Kidney (tissue), 14 donors: ENCODE data around the gene TMEM178B. TPM values are rescaled to one million over a fixed set of nuclear protein-coding genes. Genes with fewer than 3 reads are reported as not detected.
"Not testable (repeated sequence)": the region's sequence is repeated elsewhere in the genome, so short reads cannot be mapped to it uniquely, and the experiment has no call there.

ENCODE experiments used
- DNase-seq, 5 donors: peaks; one replicate each; pipeline ENCODE4 v3.0.0-alpha.2; 2013 to 2020
- FAIRE-seq: peaks from 2 replicates; lab custom pipeline; 2012; peaks lifted over from hg19 to GRCh38; lab: Jason Lieb, UNC
- H3K27ac ChIP-seq, 2 donors: one replicate each; pipeline ENCODE4 v1.7.0; 2013; ENCODE audit warnings: low read depth in 2 of 2, low read length in 2 of 2, inconsistent platforms in 1 of 2
- H3K27me3 ChIP-seq: one replicate; pipeline ENCODE4 v1.7.1; 2013; ENCODE audit warnings: low read length, inconsistent platforms; ENCODE audit not compliant: control insufficient read depth, insufficient read depth
- H3K36me3 ChIP-seq, 3 donors: one replicate each; pipeline versions ENCODE4 v1.7.0 to v1.7.1; 2013; ENCODE audit warnings: low read length in 3 of 3, control low read depth in 1 of 3, inconsistent platforms in 1 of 3; ENCODE audit not compliant: insufficient read depth in 3 of 3, control insufficient read depth in 2 of 3
- H3K4me1 ChIP-seq, 3 donors: one replicate each; pipeline versions ENCODE4 v1.7.0 to v1.7.1; 2013; ENCODE audit warnings: low read length in 3 of 3, inconsistent platforms in 1 of 3, low read depth in 1 of 3; ENCODE audit not compliant: control insufficient read depth in 2 of 3, insufficient read depth in 2 of 3
- H3K4me3 ChIP-seq, 3 donors: one replicate each; pipeline versions ENCODE4 v1.7.0 to v1.8.1; 2013; ENCODE audit warnings: low read length in 3 of 3, control low read depth in 1 of 3, inconsistent platforms in 1 of 3
- H3K9ac ChIP-seq, 3 donors: one replicate each; pipeline versions ENCODE4 v1.7.0 to v1.7.1; 2013; ENCODE audit warnings: low read length in 3 of 3, control low read depth in 1 of 3, inconsistent platforms in 1 of 3
- H3K9me3 ChIP-seq, 3 donors: one replicate each; pipeline versions ENCODE4 v1.7.0 to v1.7.1; 2013; ENCODE audit warnings: low read length in 3 of 3, control low read depth in 1 of 3, inconsistent platforms in 1 of 3; ENCODE audit not compliant: control insufficient read depth in 2 of 3, insufficient read depth in 1 of 3
- intact Hi-C: fragments of 100-400 bp; cut with DNase I; formaldehyde crosslinking; loops from one replicate; pipeline ENCODE4 v1.11.1; 2022
- polyA plus RNA-seq: library from polyadenylated mRNA; stranded (reverse); fragments of 350-450 nt; fragmentation: Illumina TruSeq; extraction: RNeasy Lipid Tissue Mini Kit (QIAGEN cat#74804); gene quantifications from one replicate; pipeline ENCODE4 v1.2.3, GENCODE V29; 2014; ENCODE audit warnings: low read depth, low replicate concordance; ENCODE audit not compliant: insufficient read depth
- total RNA-seq: library from RNA; stranded (reverse); fragmentation: NEBNext Ultra II Directional; extraction: Animal tissue kit (Norgen Biotek cat#: 25700); gene quantifications from one replicate; pipeline ENCODE4 v1.2.1, GENCODE V29; 2021
- TF ChIP-seq, protein P1 (sequence below): IDR thresholded peaks from 3 replicates; pipeline ENCODE4 v1.5.1; 2012; ENCODE audit warnings: mild to moderate bottlenecking, moderate library complexity, borderline replicate concordance; ENCODE audit not compliant: insufficient read depth; ENCODE audit errors: extremely low read depth
- donor health status: control.
- donor health status: control.
- donor health status: control.
- donor health status: control.
- donor health status: control.
- donor health status: DM: yes; HTN: yes; CAD: no.
- donor health status: Normal renal cell carcinoma (clear cell type).

Gene TMEM178B
- total and polyA plus RNA-seq, 2 donors from 2014 or later, result 0.58 to 20.0 TPM

- Histone ChIP-seq H3K27ac (no peak overlapping the region), H3K4me1 (no peaks in the 10 kb centered on the region), H3K9ac (no peak overlapping the region), H3K4me3 (no peak overlapping the region), H3K9me3 (no peaks in the 10 kb centered on the region), H3K36me3 (no peaks in the 10 kb centered on the region), H3K27me3 (no peaks in the 10 kb centered on the region)
- DNase-seq, result no peak
- TF ChIP-seq, protein P1, sequence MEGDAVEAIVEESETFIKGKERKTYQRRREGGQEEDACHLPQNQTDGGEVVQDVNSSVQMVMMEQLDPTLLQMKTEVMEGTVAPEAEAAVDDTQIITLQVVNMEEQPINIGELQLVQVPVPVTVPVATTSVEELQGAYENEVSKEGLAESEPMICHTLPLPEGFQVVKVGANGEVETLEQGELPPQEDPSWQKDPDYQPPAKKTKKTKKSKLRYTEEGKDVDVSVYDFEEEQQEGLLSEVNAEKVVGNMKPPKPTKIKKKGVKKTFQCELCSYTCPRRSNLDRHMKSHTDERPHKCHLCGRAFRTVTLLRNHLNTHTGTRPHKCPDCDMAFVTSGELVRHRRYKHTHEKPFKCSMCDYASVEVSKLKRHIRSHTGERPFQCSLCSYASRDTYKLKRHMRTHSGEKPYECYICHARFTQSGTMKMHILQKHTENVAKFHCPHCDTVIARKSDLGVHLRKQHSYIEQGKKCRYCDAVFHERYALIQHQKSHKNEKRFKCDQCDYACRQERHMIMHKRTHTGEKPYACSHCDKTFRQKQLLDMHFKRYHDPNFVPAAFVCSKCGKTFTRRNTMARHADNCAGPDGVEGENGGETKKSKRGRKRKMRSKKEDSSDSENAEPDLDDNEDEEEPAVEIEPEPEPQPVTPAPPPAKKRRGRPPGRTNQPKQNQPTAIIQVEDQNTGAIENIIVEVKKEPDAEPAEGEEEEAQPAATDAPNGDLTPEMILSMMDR, result no peak
- intact Hi-C loops, result no loop called here
- no peak for FAIRE-seq
These were observed 93.1 kb downstream of the TMEM178B start for GRCh38 chr7:141166926-141167325.

DNA sequence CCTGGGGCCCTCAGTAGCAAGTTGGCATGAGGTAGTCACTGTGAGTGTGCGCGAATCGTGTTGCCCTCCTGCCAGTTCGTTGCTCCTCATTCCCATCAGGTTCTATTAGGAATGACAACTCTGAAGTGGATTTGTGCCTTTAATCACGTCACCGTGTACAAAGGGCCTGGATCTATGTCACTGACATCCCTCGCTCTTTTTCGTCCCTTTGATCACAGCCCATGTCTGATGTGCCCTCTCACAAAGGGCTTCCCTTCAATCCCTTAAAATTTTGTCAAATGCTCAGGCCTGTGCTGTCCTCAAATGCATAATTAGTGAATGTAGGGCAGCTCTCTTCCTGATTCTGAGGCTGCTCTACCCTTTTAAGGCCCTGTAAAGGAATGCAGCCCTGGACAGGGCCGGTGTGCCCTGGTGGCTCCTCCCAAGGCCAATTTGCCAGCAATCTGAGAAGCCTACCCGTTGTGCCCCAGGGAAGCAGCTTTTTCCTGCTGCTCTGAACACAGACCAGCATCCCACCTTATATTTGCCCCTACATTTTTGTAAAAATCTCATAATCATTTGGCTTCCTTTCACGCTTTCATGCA lies 93.6 kb downstream of the TMEM178B start:
- DNase-seq, result peak in 2 of 5 donors; percentile 7 to 12
- Histone ChIP-seq H3K4me3 (no peak overlapping the region), H3K27ac (no peak overlapping the region), H3K4me1 (no peaks in the 10 kb centered on the region), H3K36me3 (no peaks in the 10 kb centered on the region), H3K27me3 (no peaks in the 10 kb centered on the region), H3K9me3 (no peaks in the 10 kb centered on the region), H3K9ac (no peak overlapping the region)
- intact Hi-C loops, result no loop called here
- FAIRE-seq, result no peak
- TF ChIP-seq, protein P1, result no peak

- H3K9ac ChIP-seq, H3K36me3 ChIP-seq, H3K4me1 ChIP-seq, H3K27me3 ChIP-seq, intact Hi-C loops, H3K9me3 ChIP-seq, FAIRE-seq, DNase-seq, H3K27ac ChIP-seq, H3K4me3 ChIP-seq: not testable (repeated sequence)
These were observed 95.3 kb downstream of the TMEM178B start for GRCh38 chr7:141169157-141169556.

DNA sequence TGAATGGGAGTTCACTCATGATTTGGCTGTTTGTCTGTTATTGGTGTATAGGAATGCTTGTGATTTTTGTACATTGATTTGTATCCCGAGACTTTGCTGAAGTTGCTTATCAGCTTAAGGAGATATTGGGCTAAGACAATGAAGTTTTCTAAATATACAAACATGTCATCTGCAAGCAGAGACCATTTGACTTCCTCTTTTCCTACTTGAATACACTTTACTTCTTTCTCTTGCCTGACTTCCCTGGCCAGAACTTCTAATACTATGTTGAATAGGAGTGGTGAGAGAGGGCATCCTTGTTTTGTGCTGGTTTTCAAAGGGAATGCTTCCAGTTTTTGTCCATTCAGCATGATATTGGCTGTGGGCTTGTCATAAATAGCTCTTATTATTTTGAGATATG lies 101.9 kb downstream of the TMEM178B start:
- H3K27ac ChIP-seq, DNase-seq, H3K4me3 ChIP-seq, H3K4me1 ChIP-seq, H3K9ac ChIP-seq, intact Hi-C loops, FAIRE-seq, H3K9me3 ChIP-seq, H3K36me3 ChIP-seq, H3K27me3 ChIP-seq: not testable (repeated sequence)

- DNase-seq, H3K4me1 ChIP-seq, H3K4me3 ChIP-seq, H3K27me3 ChIP-seq, H3K9me3 ChIP-seq, FAIRE-seq, H3K9ac ChIP-seq, H3K36me3 ChIP-seq, intact Hi-C loops, H3K27ac ChIP-seq: not testable (repeated sequence)
These were observed 103.3 kb downstream of the TMEM178B start for GRCh38 chr7:141177120-141177519.
